ENCODE results near the gene STK31.
"Not testable (repeated sequence)": the region's sequence is repeated elsewhere in the genome, so short reads cannot be mapped to it uniquely, and the experiment has no call there.

GRCh38 chr7:23724113-23724512 lies 14.1 kb downstream of the STK31 start:
- TF ChIP-seq POLR2AphosphoS5, POLR2A (IDR thresholded peaks at IDR 0.05): not testable (repeated sequence)
- TF ChIP-seq, protein P1, sequence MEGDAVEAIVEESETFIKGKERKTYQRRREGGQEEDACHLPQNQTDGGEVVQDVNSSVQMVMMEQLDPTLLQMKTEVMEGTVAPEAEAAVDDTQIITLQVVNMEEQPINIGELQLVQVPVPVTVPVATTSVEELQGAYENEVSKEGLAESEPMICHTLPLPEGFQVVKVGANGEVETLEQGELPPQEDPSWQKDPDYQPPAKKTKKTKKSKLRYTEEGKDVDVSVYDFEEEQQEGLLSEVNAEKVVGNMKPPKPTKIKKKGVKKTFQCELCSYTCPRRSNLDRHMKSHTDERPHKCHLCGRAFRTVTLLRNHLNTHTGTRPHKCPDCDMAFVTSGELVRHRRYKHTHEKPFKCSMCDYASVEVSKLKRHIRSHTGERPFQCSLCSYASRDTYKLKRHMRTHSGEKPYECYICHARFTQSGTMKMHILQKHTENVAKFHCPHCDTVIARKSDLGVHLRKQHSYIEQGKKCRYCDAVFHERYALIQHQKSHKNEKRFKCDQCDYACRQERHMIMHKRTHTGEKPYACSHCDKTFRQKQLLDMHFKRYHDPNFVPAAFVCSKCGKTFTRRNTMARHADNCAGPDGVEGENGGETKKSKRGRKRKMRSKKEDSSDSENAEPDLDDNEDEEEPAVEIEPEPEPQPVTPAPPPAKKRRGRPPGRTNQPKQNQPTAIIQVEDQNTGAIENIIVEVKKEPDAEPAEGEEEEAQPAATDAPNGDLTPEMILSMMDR (IDR thresholded peaks at IDR 0.05 in 8 of 11, conservative IDR thresholded peaks at IDR 0.05 in 3 of 11), result not testable (repeated sequence)

Measured in spleen (tissue), 7 donors.